ENCODE data around the gene SLX9. TPM values are rescaled to one million over a fixed set of nuclear protein-coding genes. Genes with fewer than 3 reads are reported as not detected.
"Not testable (repeated sequence)": the region's sequence is repeated elsewhere in the genome, so short reads cannot be mapped to it uniquely, and the experiment has no call there.

SLX9 gene
- total RNA-seq, 6 donors from 2014 or later = 5.5 to 34.6 (median 22.8) TPM

- H3K4me3 ChIP-seq = peak overlapping the region in 1 of 4 donors; percentile 4
- H3K9me3 ChIP-seq = peaks cover 0 to 2% (median 0%) of the 10 kb centered on the region in 4 donors
- H3K27ac ChIP-seq = peak overlapping the region; percentile 41 to 85 (median 74)
- H3K4me1 ChIP-seq = peaks cover 45 to 68% (median 63%) of the 10 kb centered on the region in 4 donors
- H3K36me3 ChIP-seq = no peaks in the 10 kb centered on the region
- DNase-seq (no peak), ATAC-seq (ENCODE audit: low FRiP score in 2 of 2) (no peak)
- peaks cover 0 to 12% (median 7%) of the 10 kb centered on the region in 4 donors for H3K27me3 ChIP-seq
- 6 to 21% methylated on average over 4 of the region's 4 CpGs for WGBS, 2 donors
- TF ChIP-seq EP300 (IDR thresholded peaks at IDR 0.05) (no peak), POLR2A (IDR thresholded peaks at IDR 0.05) (no peak), POLR2AphosphoS5 (IDR thresholded peaks at IDR 0.05) (no peak), CTCF (IDR thresholded peaks at IDR 0.05) (no peak)
These were observed 12.6 kb upstream of the SLX9 start for GRCh38 chr21:44927259-44927586.

GRCh38 chr21:44927587-44928461, 12.0 kb upstream of the SLX9 start:
- DNase-seq = peak in 1 of 2 donors; percentile 64
- Histone ChIP-seq H3K27me3 (peaks cover 0 to 15% (median 11%) of the 10 kb centered on the region in 4 donors), H3K36me3 (no peaks in the 10 kb centered on the region), H3K9me3 (peaks cover 0 to 2% (median 0%) of the 10 kb centered on the region in 4 donors), H3K4me1 (peaks cover 51 to 74% (median 69%) of the 10 kb centered on the region in 4 donors), H3K27ac (peak overlapping the region; percentile 69 to 85 (median 74)), H3K4me3 (peak overlapping the region in 3 of 4 donors; percentile 4 to 38 (median 9))
- TF ChIP-seq POLR2AphosphoS5 (IDR thresholded peaks at IDR 0.05) = no peak
- TF ChIP-seq POLR2A (IDR thresholded peaks at IDR 0.05) = no peak
- no peak for TF ChIP-seq EP300 (IDR thresholded peaks at IDR 0.05)
- TF ChIP-seq CTCF (IDR thresholded peaks at IDR 0.05) = no peak
- 17 to 19% methylated on average over 14 to 18 of the region's 19 CpGs for WGBS, 2 donors
- ATAC-seq (ENCODE audit: low FRiP score in 2 of 2) = peak; percentile 36 to 49

GRCh38 chr21:44928500-44929241, 11.2 kb upstream of the SLX9 start:
- H3K4me1 ChIP-seq = peaks cover 54 to 78% (median 72%) of the 10 kb centered on the region in 4 donors
- DNase-seq; H3K9me3 ChIP-seq; ATAC-seq (ENCODE audit: low FRiP score in 2 of 2); H3K36me3 ChIP-seq: not testable (repeated sequence)
- peak overlapping the region in 3 of 4 donors; percentile 71 to 85 (median 78) for H3K27ac ChIP-seq
- peaks cover 0 to 21% (median 12%) of the 10 kb centered on the region in 4 donors for H3K27me3 ChIP-seq
- 61 to 67% methylated on average over 14 to 16 of the region's 16 CpGs for WGBS, 2 donors
- peak overlapping the region in 1 of 4 donors; percentile 38 for H3K4me3 ChIP-seq

- ATAC-seq (ENCODE audit: low FRiP score in 2 of 2) (no peak), DNase-seq (no peak)
- 83 to 85% methylated on average over 6 of the region's 6 CpGs for WGBS, 2 donors
- Histone ChIP-seq H3K27ac (no peak overlapping the region), H3K27me3 (peaks cover 0 to 21% (median 12%) of the 10 kb centered on the region in 4 donors), H3K36me3 (no peaks in the 10 kb centered on the region), H3K4me3 (no peak overlapping the region), H3K4me1 (peaks cover 54 to 74% (median 67%) of the 10 kb centered on the region in 4 donors), H3K9me3 (peaks cover 0 to 2% (median 0%) of the 10 kb centered on the region in 4 donors)
- no peak for TF ChIP-seq POLR2A (IDR thresholded peaks at IDR 0.05)
- no peak for TF ChIP-seq EP300 (IDR thresholded peaks at IDR 0.05)
- TF ChIP-seq CTCF (IDR thresholded peaks at IDR 0.05) = no peak
- TF ChIP-seq POLR2AphosphoS5 (IDR thresholded peaks at IDR 0.05) = no peak
These were observed 10.5 kb upstream of the SLX9 start for GRCh38 chr21:44929242-44929798.
